Vagina (tissue), 2 donors: ENCODE results near the gene MARK3.

Experiments used
- POLR2A ChIP-seq, 2 donors: fragments of 450-650 bp; IDR thresholded peaks; one replicate each; pipeline ENCODE4 v1.6.1; 2017; ENCODE audit warnings: antibody characterized with exemption in 2 of 2, mild to moderate bottlenecking in 2 of 2, moderate library complexity in 2 of 2
- TF ChIP-seq, protein P1 (sequence below), 3 experiments: fragments of 450-650 bp in 2 of 3; fragments of 200-600 bp in 1 of 3; sonication (generic) in 1 of 3; IDR thresholded peaks; one replicate each; pipeline ENCODE4 v1.5.1; 2017 to 2019; ENCODE audit warnings: antibody characterized with exemption in 3 of 3, mild to moderate bottlenecking in 2 of 3, moderate library complexity in 2 of 3

DNA sequence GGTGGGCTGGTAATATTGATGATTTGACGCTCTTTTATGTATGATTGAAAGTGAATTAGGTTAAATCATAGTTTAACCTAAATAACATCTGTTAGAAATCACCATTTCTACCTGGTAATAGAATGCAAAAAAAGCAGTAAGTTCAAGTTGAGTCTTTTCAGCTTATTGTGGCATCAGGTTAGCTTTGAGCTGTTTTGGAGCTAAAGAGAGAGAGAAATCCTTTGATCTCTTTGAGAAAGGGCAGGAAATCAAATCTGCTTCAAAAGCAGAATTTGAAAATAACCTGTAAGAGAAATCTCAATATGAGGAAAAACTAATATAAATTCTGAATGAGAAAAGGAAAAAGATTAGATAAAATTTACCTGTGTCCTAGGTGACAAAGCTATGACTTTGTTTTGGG is 75.2 kb downstream of the MARK3 start:
- TF ChIP-seq, protein P1, sequence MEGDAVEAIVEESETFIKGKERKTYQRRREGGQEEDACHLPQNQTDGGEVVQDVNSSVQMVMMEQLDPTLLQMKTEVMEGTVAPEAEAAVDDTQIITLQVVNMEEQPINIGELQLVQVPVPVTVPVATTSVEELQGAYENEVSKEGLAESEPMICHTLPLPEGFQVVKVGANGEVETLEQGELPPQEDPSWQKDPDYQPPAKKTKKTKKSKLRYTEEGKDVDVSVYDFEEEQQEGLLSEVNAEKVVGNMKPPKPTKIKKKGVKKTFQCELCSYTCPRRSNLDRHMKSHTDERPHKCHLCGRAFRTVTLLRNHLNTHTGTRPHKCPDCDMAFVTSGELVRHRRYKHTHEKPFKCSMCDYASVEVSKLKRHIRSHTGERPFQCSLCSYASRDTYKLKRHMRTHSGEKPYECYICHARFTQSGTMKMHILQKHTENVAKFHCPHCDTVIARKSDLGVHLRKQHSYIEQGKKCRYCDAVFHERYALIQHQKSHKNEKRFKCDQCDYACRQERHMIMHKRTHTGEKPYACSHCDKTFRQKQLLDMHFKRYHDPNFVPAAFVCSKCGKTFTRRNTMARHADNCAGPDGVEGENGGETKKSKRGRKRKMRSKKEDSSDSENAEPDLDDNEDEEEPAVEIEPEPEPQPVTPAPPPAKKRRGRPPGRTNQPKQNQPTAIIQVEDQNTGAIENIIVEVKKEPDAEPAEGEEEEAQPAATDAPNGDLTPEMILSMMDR (IDR thresholded peaks at IDR 0.05): no peak
- no peak for TF ChIP-seq POLR2A (IDR thresholded peaks at IDR 0.05)
